Stimulated activated CD4-positive, alpha-beta T cell treated with anti-CD3 and anti-CD28 coated beads, Interleukin-4, amount 100 ng/mL, for 48 hours (primary cell): ENCODE data around the gene SLC6A13.
"Not testable (repeated sequence)": the region's sequence is repeated elsewhere in the genome, so short reads cannot be mapped to it uniquely, and the experiment has no call there.

Source experiments
- DNase-seq, 2 donors: peaks; one replicate each; pipeline ENCODE4 v3.0.0-alpha.2; 2020; ENCODE audit warnings: low read depth in 2 of 2

The SLC6A13 gene

DNA sequence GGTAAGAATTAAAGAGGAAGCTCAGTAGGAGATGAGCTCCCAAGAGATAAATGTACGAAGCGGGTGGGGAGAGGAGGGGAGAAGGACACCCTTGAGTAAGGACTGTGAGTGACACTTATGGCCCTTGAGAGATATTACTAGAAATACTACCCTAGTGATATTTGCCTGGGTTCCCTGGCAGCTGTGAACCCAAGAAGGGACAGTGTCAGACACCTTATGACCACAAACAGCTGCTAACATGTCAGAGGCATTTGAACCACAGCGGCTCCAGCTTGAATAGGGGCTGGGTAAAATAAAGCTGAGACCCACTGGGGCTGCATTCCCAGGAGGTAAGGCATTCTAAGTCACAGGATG, 29.0 kb downstream of the SLC6A13 start:
- no peak for DNase-seq

DNA sequence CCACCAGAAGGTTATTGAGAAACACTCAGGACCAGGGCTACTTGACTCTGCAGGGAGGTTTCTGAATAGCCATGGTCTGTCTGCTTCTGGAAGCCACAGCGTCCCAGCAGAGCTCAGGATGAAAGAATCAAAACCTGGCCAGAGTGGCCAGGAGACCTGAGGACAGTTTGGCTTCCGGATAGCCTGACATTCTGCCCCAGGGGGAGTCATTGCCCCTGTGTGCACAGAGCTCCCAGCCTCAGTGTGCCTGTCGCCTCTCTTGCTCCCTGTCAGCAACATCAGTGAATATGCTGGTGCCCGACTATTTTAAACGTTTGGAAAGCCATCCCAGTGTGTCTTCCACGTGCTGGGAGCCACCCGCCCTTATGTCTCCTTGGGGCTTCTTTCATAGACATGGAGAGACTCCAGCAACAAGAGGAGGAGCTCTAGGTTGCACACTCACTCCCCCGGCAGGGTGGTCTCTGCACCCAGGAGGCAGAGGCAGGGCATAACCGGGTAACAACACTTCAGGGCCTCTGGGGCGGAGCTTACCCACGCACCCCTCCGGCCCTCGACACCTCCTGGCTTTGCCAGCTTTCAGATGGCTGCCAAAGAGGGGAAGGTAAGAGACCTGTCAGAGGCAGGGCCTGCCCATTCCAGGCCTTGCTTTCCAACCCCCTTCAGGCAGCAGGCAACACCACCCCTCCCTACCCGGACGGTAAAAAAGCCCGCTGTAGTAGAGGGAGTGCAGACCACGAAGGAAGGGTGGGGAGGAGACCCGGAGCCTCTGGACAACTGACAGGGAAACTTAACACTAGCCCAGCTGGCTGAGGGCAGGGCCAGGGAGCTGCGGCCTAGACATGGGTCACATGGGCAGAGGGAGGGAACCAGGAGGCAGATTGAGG, 29.7 kb downstream of the SLC6A13 start:
- DNase-seq: no peak

DNA sequence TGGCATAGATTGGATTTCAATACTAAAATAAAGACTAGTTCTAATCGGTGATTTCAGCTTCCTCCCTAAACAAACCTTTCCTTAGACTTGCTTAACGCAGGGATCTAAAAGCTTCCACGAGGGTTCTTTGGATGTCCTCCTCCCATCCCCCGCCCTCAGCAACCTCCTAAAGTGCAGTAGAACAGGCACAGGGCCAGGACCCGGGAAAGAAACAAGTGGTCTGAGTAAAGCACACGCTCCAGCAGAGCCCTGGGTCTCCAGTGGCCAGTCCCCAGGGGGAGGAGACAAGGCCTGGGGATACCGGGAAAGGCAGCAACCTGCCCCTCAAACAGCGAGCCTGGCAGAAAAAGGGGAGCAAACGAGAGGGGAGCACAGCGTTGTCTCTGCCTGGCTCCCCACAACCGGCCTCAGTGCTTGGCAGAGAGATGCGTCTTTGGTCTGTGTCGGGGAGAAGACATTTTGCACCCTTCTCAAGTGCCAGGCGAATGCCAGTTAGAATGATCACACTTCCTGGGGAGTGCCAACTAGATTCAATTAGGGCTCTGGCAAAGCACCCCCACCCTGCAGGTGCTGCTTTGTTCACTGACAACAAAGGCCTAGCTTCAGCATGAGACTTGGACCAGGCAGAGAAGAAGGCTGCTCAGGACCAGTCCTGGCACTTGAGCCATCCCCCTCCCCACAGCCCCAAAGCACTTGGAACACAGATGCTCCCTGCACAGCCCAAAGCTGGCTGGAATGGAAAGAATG, 31.5 kb downstream of the SLC6A13 start:
- DNase-seq: no peak

DNA sequence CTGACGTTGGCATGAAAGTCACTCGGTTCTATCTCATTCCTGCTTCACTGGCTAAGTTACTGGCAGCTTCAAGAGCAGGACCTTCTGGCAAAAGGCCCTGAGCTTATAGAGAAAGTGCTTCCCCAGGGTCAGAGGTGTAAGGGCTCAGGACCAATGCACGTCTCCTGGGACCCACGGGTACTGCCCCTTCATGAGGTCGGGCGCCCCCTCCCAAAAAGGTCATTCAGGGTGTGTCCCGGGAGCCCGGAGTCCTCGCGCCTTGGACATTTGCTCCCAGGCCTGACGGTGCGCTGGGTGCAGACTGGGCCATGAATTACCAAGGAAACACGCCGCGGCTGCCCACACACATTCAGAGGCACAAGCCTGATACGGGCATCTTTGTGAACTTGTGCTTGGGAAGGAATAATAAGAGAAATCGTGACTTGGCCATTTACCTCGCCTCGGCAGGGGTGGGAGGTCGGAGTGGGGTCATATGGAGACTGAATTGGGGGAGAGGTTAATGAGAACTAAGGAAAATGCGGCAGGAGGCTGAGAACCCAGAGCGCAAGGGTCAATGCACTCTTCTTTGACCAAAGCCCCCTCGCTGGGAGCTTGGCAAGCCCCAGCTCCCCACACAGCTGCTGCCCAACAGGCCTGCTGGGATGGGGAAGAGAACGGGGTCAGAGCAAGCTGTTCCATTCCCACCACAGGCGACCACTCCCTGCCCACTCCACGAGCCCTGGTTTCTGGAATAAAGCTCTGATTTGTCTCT, 33.0 kb downstream of the SLC6A13 start:
- DNase-seq: no peak

DNA sequence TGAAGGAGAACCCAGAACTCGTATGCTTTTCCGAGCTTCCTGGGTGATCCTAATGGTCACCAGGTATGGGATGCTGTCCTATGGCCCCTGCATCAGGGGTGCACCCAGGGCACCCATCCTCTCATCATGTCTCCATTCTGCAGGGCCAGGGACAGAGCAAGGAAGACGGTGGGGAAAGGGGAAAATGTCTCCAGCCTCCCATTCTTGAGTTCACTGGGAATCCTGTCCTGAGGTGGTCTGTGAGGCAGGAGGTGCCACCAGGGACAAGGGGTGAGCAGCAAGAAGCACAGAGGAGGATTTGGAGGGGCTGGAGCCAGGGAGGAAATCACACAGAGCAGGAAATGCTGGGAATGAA, 33.8 kb downstream of the SLC6A13 start:
- DNase-seq: no peak

DNA sequence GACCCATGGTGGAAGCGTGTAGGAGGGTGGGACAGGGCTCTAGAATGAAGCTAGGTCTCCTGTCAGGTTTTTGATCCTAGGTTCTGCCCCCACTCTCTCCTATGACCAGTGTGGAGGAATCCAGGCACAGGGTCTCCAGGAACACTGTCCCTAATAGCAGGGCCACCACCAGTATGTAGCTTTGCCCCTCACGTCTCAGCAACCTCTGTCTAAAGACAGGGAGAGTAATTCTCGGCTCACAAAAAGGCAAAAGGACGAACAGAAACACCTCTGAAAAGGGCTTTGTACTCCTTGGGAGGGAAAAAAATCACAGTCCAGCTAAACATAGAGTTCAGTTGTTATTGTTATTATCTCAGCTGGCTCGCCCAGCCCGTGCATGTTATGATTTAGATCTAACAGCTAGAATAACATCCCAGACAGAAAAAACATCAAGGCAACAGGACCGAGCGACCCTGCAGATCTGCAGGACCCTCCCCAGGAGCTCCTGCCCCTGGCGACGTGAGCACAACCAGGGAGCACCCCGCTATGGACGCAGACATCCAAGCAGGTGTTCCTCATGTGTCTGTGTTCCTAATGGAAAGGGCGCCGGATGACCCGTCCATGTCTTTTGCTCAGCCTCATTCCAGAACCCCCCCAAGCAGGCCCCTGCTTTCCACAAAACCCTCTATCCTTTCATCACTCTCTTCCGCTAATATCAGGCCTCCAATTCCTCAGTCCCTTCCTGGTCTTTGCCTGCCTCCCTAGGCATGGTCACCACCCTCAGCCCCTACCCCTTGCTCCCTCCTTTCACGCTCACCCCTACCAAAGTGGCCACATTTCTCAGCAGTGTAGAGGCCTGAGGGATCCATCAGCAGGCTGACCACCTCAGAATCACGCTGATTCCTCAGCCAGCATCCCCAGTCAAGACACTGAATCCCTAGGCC, 34.5 kb downstream of the SLC6A13 start:
- DNase-seq: no peak

DNA sequence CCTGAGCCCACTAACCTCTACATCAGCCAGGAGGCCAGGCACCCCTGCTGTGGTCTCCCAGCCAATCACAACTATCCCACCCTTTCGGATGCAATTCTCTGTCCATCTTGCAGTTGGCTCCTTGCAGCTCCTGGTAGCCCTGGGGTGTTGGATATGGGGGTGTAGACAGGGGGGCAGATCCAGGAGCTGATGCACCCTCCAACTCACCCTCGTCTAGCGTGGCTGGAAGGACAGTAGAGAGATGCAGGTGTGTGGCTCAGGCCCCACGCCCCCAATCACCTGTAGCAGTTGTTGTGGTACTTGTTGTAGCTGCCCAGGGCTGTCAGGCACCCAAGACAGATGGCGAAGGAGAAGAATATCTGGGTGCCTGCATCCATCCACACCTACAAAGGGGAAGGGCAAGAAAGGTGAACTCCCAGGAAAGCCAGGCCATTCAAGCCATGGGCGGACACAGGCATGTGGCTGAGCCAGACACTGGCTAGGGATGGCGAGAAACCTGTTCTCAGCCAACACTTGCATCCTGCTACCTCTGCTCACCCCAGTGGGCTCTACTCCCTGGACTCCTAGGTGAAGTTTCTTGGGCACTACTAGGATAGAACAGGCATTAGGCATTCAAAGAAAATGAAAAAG, 35.2 kb downstream of the SLC6A13 start:
- DNase-seq: no peak

DNA sequence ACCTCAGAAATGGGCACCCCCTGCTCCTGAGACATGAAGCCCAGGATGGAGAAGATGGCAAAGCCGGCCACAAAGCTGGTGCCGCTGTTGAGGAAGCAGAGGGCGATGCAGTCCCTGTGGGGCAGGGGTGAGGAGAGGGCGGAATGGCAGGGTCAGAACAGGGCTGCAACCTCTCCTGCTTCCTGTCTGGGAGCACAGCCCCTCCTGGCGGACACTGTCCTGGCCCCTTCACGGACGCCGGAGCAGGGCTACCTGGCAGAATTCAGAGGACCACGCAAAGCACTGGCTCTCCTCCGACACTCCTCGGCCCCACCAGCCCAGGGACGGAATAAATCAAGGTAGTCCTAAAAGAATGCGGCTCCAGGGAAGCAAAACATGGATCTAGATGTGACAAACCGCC, 36.2 kb downstream of the SLC6A13 start:
- DNase-seq: no peak

DNA sequence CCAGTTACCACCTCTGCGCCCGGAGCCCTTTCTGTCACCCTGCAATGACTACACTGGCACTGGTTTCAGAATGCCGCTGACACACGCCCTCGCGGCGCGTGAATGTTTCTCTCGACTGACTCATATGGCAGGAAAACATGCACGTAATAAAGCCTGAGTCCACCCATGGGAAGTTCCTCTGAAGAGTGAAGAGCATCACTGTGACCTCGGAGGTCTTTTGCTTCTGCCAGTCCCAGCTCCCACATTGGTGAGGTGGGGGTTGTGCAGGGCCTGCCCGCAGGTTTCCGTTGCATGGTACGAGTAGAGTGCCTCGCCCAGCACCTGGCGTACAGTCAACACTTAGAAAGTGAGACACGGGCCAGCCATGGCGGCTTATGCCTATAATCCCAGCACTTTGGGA, 37.6 kb downstream of the SLC6A13 start:
- DNase-seq: no peak

DNA sequence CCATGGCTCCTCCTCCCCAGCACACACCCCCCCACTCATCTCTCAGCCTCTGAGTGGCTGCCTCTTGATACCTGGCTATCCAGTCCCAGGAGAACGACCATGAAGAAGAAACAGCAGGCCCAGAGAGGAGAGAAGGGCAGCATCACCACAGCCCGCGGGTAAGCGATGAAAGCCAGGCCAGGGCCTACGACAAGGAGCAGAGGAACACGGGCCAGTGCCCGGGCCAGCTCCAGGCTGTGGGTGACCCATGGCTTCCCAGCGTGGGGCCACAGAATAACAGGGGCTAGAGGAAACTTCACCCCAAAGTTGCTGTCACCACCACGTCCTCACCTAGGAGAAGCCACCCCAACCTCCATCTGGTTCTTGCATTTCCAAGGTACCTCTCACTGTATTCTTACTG, 38.3 kb downstream of the SLC6A13 start:
- DNase-seq: no peak

DNA sequence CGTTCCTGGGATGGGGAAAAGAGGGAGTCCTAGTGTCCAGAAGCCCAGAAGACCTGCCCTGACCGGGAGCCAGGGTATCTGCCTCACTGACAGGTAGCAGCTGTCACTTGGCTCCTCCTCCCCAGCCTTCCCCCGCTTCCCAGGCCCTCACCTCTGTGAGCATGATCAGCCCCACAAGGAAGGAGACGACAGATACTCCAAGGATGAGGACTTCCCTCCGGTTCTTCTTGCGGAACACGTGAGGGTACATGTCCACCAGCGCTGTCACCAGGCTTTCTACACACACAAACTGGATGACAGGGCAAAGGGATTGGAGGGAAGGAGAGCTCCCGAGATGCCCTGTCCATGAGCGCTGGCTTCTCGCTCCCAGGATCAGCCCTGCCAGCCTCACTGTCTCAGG, 38.8 kb downstream of the SLC6A13 start:
- DNase-seq: no peak

DNA sequence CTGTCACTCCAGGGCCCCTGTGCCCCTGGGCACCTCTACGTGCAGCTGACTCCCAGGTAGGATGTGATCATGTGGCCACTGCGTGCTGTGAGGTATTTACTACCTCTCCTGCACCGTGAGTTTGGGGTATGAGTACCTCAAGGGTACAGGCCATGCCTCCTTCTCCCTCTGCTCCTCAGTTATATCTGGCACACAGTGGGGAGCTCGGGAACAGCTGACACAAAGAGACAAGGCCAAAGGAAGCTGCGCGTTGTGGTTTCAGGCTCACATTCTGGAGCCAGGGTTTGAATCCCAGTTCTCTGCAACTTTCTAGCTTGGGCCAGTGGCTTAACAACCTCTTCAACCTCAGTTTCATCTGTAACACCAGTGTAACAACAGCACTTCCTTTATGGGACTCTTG, 40.9 kb downstream of the SLC6A13 start:
- DNase-seq: no peak

DNA sequence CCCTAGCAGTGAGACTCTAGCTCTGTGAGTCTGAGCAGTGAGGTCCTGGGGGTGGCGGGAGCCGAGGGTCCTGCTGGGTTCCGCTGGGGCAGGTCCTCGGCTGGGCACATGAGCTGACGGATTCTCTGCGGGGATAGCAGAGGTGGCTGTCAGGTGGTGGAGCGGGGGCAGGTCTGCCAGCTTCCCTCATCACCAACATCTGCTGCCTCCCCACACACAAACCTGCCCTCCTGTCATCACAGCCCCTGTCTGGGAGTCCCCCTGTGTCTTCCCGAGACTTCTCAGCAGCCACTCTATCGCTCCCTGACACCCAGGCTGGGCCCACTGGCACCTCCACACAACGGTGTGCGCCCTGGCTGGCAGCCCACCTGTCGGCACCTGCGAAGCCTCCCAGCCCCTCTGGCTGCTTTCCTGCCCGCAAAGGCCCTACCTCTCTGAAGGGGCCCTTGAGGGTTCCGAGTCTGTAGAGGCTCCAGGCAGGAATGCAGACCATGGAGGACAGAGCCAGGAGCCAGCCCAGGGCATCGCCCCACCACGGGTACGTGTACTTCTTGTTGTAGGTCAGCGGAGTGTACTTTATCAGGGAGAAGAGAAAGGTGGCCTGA, 41.6 kb downstream of the SLC6A13 start:
- DNase-seq: no peak

DNA sequence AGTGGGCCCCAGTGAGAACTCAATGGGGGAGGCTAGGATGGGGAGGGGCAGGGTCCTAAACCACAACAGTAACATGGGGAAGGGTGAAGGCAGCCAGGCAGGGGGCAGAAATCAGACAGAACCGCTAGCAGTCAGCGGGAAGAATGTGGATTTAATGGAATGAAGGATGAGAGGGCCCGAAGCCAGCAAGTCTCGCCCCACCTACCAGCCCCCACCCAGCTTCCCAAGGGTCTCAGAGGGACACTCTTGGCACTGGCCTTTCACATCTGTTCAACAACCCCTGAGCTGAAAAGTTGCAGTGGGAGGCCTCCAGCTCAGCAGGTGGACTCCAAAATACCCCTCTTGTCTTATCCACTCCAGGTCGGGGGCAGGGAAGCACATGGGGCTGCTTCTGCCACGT, 42.1 kb downstream of the SLC6A13 start:
- DNase-seq: no peak

DNA sequence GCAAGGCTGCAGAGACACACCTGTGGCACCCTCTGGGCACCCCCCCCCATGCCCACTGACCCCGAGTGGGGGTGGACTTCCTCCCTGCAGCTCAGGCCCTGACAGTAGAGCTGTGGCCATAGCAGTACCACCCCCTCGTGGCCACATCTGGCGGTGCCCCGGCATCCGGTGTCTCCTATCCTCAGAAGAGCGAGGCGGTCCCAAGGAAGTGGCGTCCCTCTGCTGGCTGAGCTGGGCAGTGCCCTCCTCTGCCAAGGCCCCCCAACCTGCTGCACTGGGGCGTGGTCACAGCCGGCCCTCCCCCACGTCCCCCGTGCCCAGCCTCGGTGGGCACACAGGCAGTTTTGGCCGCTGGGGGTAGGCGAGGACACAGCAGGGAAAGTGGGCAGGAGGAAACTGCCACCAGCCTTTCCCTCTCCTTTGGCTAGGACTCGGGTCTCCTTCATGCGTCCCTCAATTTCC, 42.7 kb downstream of the SLC6A13 start:
- DNase-seq: peak; percentile 65 to 69

DNA sequence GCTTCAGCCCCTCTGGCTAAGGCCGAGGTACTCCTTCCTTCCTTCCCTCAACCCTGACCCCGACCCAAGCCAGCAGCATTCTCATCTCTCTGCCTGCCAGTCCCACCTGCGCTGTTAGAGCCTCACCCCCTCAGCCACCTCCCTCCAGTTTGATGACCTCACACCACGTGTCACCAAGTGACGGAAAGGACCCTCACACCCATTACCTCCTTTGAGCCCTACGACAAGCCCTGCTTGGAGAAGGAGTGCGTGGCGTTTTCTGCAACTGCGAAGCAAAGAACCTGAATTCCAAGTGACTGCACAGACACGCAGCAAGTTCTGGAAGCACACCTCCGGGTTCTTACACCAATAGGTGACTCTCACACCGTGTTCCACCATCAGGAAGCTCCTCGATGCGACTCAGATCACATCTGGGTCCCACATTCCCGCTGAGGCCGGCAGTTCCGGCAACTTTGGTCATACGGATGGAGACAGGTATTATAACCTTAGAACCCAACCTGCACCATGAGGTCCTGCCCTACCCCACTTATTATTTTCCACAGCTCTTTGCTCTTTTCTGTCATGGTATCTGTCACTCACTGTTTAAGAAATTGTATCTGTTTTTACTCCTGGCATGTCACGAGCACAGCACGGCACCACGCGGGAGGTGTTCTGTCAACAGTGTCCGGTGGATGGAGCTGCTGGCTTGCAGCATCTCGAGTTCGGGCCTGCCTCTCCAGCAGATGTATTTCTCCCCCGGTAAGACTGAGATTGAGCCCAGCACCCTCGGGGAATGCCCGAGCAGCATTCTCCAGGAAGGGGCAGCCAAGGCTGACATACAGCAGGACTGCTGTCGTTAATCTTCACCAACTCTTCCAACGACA, 43.7 kb downstream of the SLC6A13 start:
- no peak for DNase-seq

DNA sequence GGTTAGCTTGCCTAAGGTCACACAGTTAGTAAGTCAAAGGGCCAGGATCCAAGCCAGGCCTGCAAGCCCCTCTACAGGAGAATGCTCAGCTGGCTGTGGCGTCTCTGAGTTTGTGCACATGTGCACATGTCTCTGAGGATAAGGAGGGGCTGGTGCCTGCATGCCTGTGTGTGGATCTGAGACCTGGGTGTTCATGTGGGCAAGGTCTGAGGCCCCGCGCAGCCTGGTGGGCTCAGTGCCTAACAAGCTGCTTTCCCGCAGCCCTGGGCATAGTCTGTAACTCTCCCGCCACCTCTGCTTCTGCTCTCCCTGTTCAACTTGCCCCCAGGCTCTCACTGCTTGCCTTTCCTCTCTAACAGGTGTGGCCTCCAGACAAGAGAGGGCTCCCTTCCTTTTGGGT, 44.4 kb downstream of the SLC6A13 start:
- no peak for DNase-seq

DNA sequence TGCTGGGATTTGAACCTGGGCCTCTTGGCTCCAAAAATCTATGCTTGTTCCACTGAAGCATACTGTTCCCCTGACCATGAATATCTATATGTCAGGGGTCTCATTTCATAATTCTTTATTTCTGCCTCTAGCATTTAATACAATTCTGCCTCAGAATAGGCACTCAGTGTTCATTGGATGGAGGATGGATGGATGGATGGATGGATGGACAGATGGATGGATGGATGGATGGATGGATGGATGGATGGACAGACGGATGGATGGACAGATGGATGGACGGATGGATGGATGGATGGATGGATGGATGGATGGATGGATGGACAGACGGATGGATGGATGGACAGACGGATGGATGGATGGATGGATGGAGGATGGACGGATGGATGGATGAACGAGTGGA, 45.6 kb downstream of the SLC6A13 start:
- not testable (repeated sequence) for DNase-seq

DNA sequence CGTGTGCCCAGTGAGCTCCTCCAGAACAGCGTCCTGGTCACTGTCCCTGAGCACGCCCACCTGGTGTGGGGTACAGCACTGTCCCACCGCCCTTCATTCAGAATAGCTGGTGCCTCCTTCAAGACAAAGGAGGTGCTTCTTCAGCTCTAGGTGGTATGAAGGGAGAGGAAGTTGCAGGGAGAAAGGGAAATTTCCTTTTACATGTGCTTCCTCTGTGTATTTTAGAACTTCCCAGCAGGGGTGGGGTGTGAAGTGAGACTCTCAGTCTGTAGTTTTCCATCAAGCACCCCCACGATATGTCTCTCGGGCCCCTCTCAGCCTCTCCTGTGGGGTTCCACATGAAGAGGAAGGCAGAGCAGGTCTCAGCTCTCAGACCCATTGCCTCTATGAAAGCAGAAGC, 47.5 kb downstream of the SLC6A13 start:
- no peak for DNase-seq
